Nephron (organoid): ENCODE measurements around the gene FKBP2.
A peak's percentile ranks its signal among the peaks of the same experiment; 100 is the strongest.

ENCODE experiments used
- H3K27ac Mint-ChIP-seq, 3 experiments: 2 replicates each; pipeline ENCODE4 v1.8.0; 2020; ENCODE audit warnings: mixed read lengths in 3 of 3, mild to moderate bottlenecking in 2 of 3, moderate library complexity in 1 of 3
- H3K27me3 Mint-ChIP-seq: 2 replicates; pipeline ENCODE4 v1.8.0; 2021; ENCODE audit warnings: low read depth, mild to moderate bottlenecking, moderate library complexity, mixed read lengths
- H3K36me3 Mint-ChIP-seq: 2 replicates; pipeline ENCODE4 v1.8.0; 2020; ENCODE audit warnings: low read depth, mixed read lengths
- H3K4me1 Mint-ChIP-seq: 2 replicates; pipeline ENCODE4 v1.8.0; 2020; ENCODE audit warnings: mixed read lengths
- H3K4me3 Mint-ChIP-seq, 3 experiments: 2 replicates each; pipeline ENCODE4 v1.8.0; 2020; ENCODE audit warnings: mild to moderate bottlenecking in 3 of 3, mixed read lengths in 3 of 3, moderate library complexity in 2 of 3
- H3K9me3 Mint-ChIP-seq: 2 replicates; pipeline ENCODE4 v1.8.0; 2020; ENCODE audit warnings: mixed read lengths
- TF ChIP-seq, protein P1 (sequence below), 3 experiments: fragments of 200-600 bp; sonication (generic); IDR thresholded peaks; one replicate each; pipeline ENCODE4 v1.5.0; 2021; ENCODE audit warnings: antibody characterized with exemption in 3 of 3; ENCODE audit not compliant: unreplicated experiment in 3 of 3

FKBP2 gene

DNA sequence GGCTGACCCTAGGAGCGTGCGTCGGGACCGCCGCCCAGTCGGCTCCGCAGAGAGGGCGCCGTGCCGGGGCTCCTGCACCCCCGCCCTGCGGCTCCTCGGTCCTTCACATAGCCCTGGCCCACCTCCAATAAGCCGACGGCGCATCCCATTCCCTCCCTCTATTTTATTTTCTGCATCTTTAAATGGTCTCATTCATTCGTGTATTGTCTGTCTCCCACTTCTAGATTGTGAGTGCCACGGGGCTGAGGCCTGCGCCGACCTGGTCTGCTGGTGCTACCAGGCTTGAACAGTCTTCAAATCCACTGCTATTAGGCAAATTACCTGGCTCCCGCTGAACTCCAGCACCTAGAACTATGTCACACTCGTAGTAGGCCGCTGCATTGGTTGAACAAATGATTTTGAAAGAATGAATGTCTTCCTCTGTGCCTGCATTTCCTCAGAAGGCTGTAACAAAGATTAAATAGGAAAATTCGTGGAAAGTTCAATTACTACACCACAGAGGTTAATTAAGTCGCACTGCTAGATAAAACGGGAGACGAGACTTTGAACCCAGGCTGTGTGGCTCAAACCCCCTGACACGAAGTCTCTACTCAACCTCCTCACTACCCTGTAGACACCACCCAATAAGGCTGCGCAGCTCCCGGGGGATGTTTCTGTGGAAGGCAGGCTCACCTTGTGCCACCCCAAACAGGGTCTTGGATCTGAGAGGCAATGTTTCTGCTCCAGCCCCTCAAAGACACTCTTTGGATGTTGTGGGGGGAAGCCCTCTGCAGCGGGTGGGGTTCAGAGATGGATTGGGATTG, 7.0 kb downstream of the FKBP2 start:
- Mint-ChIP-seq H3K27me3 (no peaks in the 10 kb centered on the region), H3K4me3 (peak overlapping the region; percentile 88 to 93 (median 89)), H3K36me3 (peaks cover 6% of the 10 kb centered on the region), H3K4me1 (peaks cover 27% of the 10 kb centered on the region), H3K27ac (peak overlapping the region; percentile 88 to 94 (median 92)), H3K9me3 (no peaks in the 10 kb centered on the region)
- TF ChIP-seq, protein P1, sequence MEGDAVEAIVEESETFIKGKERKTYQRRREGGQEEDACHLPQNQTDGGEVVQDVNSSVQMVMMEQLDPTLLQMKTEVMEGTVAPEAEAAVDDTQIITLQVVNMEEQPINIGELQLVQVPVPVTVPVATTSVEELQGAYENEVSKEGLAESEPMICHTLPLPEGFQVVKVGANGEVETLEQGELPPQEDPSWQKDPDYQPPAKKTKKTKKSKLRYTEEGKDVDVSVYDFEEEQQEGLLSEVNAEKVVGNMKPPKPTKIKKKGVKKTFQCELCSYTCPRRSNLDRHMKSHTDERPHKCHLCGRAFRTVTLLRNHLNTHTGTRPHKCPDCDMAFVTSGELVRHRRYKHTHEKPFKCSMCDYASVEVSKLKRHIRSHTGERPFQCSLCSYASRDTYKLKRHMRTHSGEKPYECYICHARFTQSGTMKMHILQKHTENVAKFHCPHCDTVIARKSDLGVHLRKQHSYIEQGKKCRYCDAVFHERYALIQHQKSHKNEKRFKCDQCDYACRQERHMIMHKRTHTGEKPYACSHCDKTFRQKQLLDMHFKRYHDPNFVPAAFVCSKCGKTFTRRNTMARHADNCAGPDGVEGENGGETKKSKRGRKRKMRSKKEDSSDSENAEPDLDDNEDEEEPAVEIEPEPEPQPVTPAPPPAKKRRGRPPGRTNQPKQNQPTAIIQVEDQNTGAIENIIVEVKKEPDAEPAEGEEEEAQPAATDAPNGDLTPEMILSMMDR (IDR thresholded peaks at IDR 0.05; ENCODE audit: unreplicated experiment in 3 of 3) = no peak

DNA sequence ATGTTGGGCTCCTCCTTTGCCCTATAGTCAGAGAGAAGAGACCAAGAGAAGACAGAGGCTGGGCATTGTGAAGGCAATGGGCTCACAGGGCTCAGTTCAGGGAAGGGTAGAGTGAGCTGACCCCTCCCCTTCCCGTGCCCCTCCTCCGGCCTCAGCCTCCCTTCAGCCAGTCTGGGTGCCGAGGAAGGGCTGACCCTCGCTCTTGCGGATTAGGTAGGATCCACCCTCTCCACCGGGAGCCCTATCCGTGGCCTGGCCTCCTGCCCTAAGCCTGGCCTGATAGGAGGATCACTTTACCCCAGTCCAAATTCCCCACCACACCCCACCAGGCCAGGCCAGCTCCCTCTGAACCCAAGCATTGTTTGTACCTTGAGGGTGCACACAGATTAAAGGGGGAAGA, 7.7 kb downstream of the FKBP2 start:
- no peak overlapping the region for H3K27ac Mint-ChIP-seq

DNA sequence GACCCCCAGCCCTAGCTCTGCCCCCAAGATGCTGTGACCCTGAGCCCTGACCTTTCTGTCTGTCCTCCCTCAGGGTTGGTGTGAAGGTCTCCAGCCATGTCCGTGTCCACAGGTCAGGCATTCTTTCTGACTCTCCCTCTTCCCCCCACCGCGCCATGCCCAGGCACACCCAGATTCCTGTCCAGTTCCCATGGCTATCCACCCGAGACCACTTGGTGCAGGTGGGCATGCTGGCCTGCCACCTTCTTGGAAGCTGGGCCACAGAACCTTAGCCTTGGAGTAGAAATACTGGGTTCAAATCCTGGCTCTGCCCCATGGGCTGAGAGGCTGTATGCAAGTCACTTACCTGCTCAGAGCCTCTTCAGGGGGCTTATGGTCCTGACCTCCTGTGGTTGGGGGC, 8.1 kb downstream of the FKBP2 start:
- Mint-ChIP-seq H3K27me3 (no peaks in the 10 kb centered on the region), H3K9me3 (no peaks in the 10 kb centered on the region), H3K27ac (peak overlapping the region in 1 of 3 experiments; percentile 41), H3K4me1 (peaks cover 19% of the 10 kb centered on the region), H3K36me3 (peaks cover 3% of the 10 kb centered on the region), H3K4me3 (peak overlapping the region; percentile 55 to 93 (median 89))
- TF ChIP-seq, protein P1 (IDR thresholded peaks at IDR 0.05; ENCODE audit: unreplicated experiment in 3 of 3) = no peak

More for the DNA sequence above, 7.7 kb downstream of the FKBP2 start:
- TF ChIP-seq, protein P1 (IDR thresholded peaks at IDR 0.05; ENCODE audit: unreplicated experiment in 3 of 3) = no peak
- H3K36me3 Mint-ChIP-seq = peaks cover under 1% of the 10 kb centered on the region
- H3K4me1 Mint-ChIP-seq = peaks cover 22% of the 10 kb centered on the region
- no peaks in the 10 kb centered on the region for H3K9me3 Mint-ChIP-seq
- H3K4me3 Mint-ChIP-seq = peak overlapping the region; percentile 88 to 93 (median 89)
- no peaks in the 10 kb centered on the region for H3K27me3 Mint-ChIP-seq

DNA sequence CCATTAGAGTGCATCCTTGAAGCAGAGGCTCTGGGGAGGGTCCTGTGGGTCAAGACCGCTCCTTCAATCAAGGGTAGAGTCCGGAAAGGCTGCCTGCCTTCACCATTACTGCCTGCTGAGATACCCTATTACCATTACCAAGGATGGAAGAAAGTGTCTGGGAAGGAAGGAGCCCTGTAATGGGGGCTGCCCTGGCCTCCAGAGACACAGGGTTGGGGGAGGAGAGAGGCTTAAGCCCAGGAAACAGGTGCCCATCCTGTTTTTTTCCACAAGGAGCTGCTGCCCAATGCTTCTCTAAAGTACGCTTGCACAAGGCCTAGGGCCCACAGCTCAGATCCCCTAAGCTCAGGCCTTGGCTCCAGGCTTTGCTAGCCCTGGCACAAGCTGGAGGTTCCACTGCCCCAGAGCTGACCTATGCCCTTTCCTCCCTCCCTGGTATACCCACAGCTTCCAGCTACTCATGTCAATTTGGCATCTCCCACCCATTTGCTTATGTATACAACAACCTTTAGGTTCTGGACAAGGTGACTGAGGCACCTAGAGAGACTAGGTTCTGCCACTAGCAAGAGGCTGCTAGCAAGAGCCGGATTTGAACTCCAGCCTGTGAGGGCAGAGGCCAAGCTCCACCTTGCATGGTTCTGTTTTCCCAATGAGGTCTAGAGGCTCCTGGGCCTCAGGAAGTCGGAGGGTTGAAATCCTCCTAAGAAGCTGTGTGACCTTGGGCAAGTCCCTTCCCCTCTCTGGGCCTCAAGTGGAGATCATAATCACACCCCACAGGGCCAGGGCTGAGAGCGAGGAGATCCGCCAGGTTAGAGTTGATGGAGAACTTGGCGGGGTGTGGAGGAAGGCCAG, 8.9 kb downstream of the FKBP2 start:
- peak overlapping the region in 2 of 3 experiments; percentile 41 to 72 for H3K27ac Mint-ChIP-seq
- TF ChIP-seq, protein P1 (IDR thresholded peaks at IDR 0.05; ENCODE audit: unreplicated experiment in 3 of 3) = no peak
- H3K4me3 Mint-ChIP-seq = peak overlapping the region; percentile 55 to 93 (median 89)
- H3K9me3 Mint-ChIP-seq = no peaks in the 10 kb centered on the region
- H3K27me3 Mint-ChIP-seq = no peaks in the 10 kb centered on the region
- peaks cover 19% of the 10 kb centered on the region for H3K4me1 Mint-ChIP-seq
- peaks cover 3% of the 10 kb centered on the region for H3K36me3 Mint-ChIP-seq

DNA sequence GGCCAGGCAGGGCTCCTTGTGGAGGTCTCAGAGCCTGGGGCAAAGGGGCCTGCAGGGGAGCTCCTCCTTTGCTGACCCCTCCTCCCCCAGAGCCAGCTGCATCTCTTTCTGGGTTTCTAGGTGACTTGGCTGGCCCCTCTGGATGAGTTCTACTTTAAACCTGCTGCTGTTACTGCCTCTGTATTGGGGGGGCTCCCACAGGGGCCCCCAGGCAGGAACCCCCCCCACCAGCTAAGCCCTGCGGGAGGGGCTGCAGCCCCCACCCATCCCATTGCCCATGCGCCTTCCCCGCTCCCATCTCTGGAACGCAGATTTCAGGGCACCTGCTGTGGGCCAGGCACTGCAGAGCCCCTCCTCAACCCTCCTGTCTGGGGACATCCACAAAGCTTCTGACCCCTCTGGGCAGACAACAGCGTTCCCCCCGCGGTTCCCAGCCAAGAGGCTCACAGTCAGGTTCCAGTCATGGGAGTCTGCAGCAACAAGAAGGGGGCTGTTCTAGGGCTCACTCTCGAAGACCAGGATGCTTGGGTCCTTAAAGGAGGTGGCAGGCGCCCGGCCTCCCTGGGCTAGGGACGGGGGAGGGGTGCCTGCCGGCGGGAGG, 9.6 kb downstream of the FKBP2 start:
- H3K36me3 Mint-ChIP-seq = peaks cover 3% of the 10 kb centered on the region
- no peaks in the 10 kb centered on the region for H3K27me3 Mint-ChIP-seq
- H3K9me3 Mint-ChIP-seq = no peaks in the 10 kb centered on the region
- peak overlapping the region; percentile 80 to 89 (median 83) for H3K4me3 Mint-ChIP-seq
- TF ChIP-seq, protein P1 (IDR thresholded peaks at IDR 0.05; ENCODE audit: unreplicated experiment in 3 of 3) = no peak
- H3K27ac Mint-ChIP-seq = no peak overlapping the region
- H3K4me1 Mint-ChIP-seq = peaks cover 19% of the 10 kb centered on the region
